Measurements from ENCODE around the gene BABAM2. TPM values are rescaled to one million over a fixed set of nuclear protein-coding genes. Genes with fewer than 3 reads are reported as not detected.

Gene BABAM2
- total RNA-seq, 1 experiment from 2014 or later = 27.1 TPM

DNA sequence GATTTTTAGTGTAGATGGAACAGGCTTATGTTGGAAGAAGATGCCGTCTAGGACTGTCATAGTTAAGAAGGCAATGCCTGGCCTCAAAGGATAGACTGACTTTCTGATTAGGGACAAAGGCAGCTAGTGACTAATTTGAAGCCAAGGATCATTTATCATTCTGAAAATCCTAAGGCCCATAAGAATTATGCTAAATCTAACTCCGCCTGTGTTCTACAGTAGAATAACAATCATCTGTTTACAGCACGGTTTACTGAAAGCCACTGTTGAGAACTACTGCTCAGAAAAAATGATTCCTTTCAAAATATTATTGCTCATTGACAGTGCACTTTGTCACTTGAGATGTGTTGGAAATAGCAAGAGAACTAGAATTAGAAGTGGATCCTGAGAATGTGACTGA is 44.5 kb downstream of the BABAM2 start:
- no peak overlapping the region for H3K14ac ChIP-seq (ENCODE audit: insufficient read depth, low read length)
- WGBS (ENCODE audit: extremely low coverage, insufficient read length, low lambda C conversion rate) = no CpG with 5 or more reads among the region's 3 CpGs

More for the DNA sequence above, 44.5 kb downstream of the BABAM2 start:
- no peak overlapping the region for H2BK20ac ChIP-seq (ENCODE audit: low read depth, low read length, poor library complexity, severe bottlenecking)
- no peak overlapping the region for H2AFZ ChIP-seq (ENCODE audit: low read length)
- no peak overlapping the region for H2BK15ac ChIP-seq (ENCODE audit: low read depth, low read length)
- H4K5ac ChIP-seq (ENCODE audit: insufficient read length, low read depth, low read length) = no peak overlapping the region
- H3K9me3 ChIP-seq (ENCODE audit: control insufficient read depth, low read depth, low read length) = no peaks in the 10 kb centered on the region
- H2BK120ac ChIP-seq (ENCODE audit: low read depth, low read length, poor library complexity, severe bottlenecking) = no peak overlapping the region
- Mint-ChIP-seq H3K4me1 (no peaks in the 10 kb centered on the region), H3K9me3 (no peaks in the 10 kb centered on the region), H3K27me3 (ENCODE audit: low read depth) (no peaks in the 10 kb centered on the region), H3K27ac (no peak overlapping the region), H3K36me3 (ENCODE audit: insufficient read depth in 1 of 3, low read depth in 3 of 3) (no peaks in the 10 kb centered on the region), H3K4me3 (no peak overlapping the region)
- H2BK5ac ChIP-seq (ENCODE audit: insufficient read length, low read length) = no peak overlapping the region
- H3K56ac ChIP-seq (ENCODE audit: insufficient read length, low read depth, low read length) = no peak overlapping the region
- no peak overlapping the region for H2BK12ac ChIP-seq (ENCODE audit: insufficient read length, low read depth, low read length)
- H3K18ac ChIP-seq (ENCODE audit: insufficient read length, low read depth, low read length) = no peak overlapping the region
- H3K4me1 ChIP-seq (ENCODE audit: insufficient read depth, low read length) = no peaks in the 10 kb centered on the region
- no peak overlapping the region for H3K4me2 ChIP-seq (ENCODE audit: insufficient read depth, insufficient read length, low read length)
- H3K27me3 ChIP-seq (ENCODE audit: insufficient read depth, low read length) = no peaks in the 10 kb centered on the region
- H3K23me2 ChIP-seq (ENCODE audit: insufficient read length, low read depth, low read length, poor library complexity, severe bottlenecking) = no peaks in the 10 kb centered on the region
- no peak overlapping the region for H3K23ac ChIP-seq (ENCODE audit: insufficient read length, low read depth, low read length)
- no peak overlapping the region for H3K4ac ChIP-seq (ENCODE audit: low read depth, low read length)
- H4K91ac ChIP-seq (ENCODE audit: insufficient read length, low read depth, low read length) = no peak overlapping the region
- no peak overlapping the region for H2AK5ac ChIP-seq (ENCODE audit: insufficient read length, low read length)
- H3K27ac ChIP-seq (ENCODE audit: insufficient read length, low read depth, low read length) = no peak overlapping the region
- no peak overlapping the region for H3K9ac ChIP-seq (ENCODE audit: extremely low read depth, insufficient read length, low read length)
- no peaks in the 10 kb centered on the region for H3K79me1 ChIP-seq (ENCODE audit: insufficient read depth, low read depth, low read length, poor library complexity, severe bottlenecking)
- no peaks in the 10 kb centered on the region for H3K79me2 ChIP-seq (ENCODE audit: insufficient read depth, low read length)
- no peak overlapping the region for H3T11ph ChIP-seq (ENCODE audit: low read length)
- no peaks in the 10 kb centered on the region for H4K20me1 ChIP-seq (ENCODE audit: control insufficient read depth, insufficient read depth, insufficient read length)
- DNase-seq = no peak
- TF ChIP-seq, protein P1, sequence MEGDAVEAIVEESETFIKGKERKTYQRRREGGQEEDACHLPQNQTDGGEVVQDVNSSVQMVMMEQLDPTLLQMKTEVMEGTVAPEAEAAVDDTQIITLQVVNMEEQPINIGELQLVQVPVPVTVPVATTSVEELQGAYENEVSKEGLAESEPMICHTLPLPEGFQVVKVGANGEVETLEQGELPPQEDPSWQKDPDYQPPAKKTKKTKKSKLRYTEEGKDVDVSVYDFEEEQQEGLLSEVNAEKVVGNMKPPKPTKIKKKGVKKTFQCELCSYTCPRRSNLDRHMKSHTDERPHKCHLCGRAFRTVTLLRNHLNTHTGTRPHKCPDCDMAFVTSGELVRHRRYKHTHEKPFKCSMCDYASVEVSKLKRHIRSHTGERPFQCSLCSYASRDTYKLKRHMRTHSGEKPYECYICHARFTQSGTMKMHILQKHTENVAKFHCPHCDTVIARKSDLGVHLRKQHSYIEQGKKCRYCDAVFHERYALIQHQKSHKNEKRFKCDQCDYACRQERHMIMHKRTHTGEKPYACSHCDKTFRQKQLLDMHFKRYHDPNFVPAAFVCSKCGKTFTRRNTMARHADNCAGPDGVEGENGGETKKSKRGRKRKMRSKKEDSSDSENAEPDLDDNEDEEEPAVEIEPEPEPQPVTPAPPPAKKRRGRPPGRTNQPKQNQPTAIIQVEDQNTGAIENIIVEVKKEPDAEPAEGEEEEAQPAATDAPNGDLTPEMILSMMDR (conservative IDR thresholded peaks at IDR 0.05) = no peak
- no peak overlapping the region for H4K8ac ChIP-seq (replicated peaks; ENCODE audit: insufficient read length, low read depth, low read length)

Data from H9 (cell line).